HFF-Myc (cell line): ENCODE measurements around the gene FUT2.
A peak's percentile ranks its signal among the peaks of the same experiment; 100 is the strongest.

Experiments used
- DNase-seq: peaks from one replicate; pipeline ENCODE4 v3.0.0-alpha.2; 2011; ENCODE audit warnings: low read depth; ENCODE audit errors: extremely low read depth
- H3K4me3 ChIP-seq: replicated peaks from 2 replicates; pipeline ENCODE4 v1.5.1; 2011; ENCODE audit warnings: low read depth, mild to moderate bottlenecking, control low read depth, low read length
- CTCF ChIP-seq: IDR thresholded peaks from 2 replicates; pipeline ENCODE4 v1.5.1; 2012; ENCODE audit warnings: mild to moderate bottlenecking, low read depth, low read length, control low read depth; ENCODE audit errors: missing control alignments

Gene FUT2

GRCh38 chr19:48670699-48671445, 24.9 kb upstream of the FUT2 start:
- DNase-seq, result no peak
- no peak overlapping the region for H3K4me3 ChIP-seq
- no peak for TF ChIP-seq CTCF

GRCh38 chr19:48671446-48671995, 24.2 kb upstream of the FUT2 start:
- no peak overlapping the region for H3K4me3 ChIP-seq
- no peak for TF ChIP-seq CTCF

GRCh38 chr19:48672994-48673393, 22.8 kb upstream of the FUT2 start, which contains the start of gene NTN5:
NTN5 (minus strand) TSS chr19:48673017; CDS start chr19:48670986, 2,031 bp downstream.
- no peak for DNase-seq
- no peak within 1 kb of the TSS for H3K4me3 ChIP-seq
- TF ChIP-seq CTCF, result no peak

More at GRCh38 chr19:48671446-48671995, 24.2 kb upstream of the FUT2 start:
- no peak for DNase-seq

GRCh38 chr19:48673436-48674100, 22.2 kb upstream of the FUT2 start:
- no peak for DNase-seq
- no peak for TF ChIP-seq CTCF
- no peak overlapping the region for H3K4me3 ChIP-seq

- no peak overlapping the region for H3K4me3 ChIP-seq
- no peak for DNase-seq
- TF ChIP-seq CTCF, result no peak
These were observed 21.5 kb upstream of the FUT2 start for GRCh38 chr19:48674216-48674809.

GRCh38 chr19:48674921-48675824, 20.6 kb upstream of the FUT2 start:
- DNase-seq, result peak; percentile 65
- TF ChIP-seq CTCF, result peak; percentile 89
- H3K4me3 ChIP-seq, result no peak overlapping the region
